ENCODE measurements around the gene CACNA2D1. TPM values are rescaled to one million over a fixed set of nuclear protein-coding genes. Genes with fewer than 3 reads are reported as not detected.

Gene CACNA2D1
- total RNA-seq, 1 experiment from 2014 or later, result 0.27 TPM

GRCh38 chr7:82289889-82290288 lies 153.7 kb downstream of the CACNA2D1 start:
- Histone ChIP-seq H3K9me3 (ENCODE audit: control insufficient read depth in 1 of 2, insufficient read depth in 1 of 2, low read depth in 1 of 2, low read length in 2 of 2) (no peaks in the 10 kb centered on the region), H3K9me2 (ENCODE audit: insufficient read depth) (no peaks in the 10 kb centered on the region), H3K27ac (ENCODE audit: low read depth, low read length) (no peak overlapping the region), H3K9ac (ENCODE audit: low read length) (no peak overlapping the region), H3K4me1 (ENCODE audit: control insufficient read depth in 1 of 2, insufficient read depth in 2 of 2, low read length in 2 of 2) (peaks cover 0 to 7% of the 10 kb centered on the region in 2 experiments; a peak in 2 of 4 replicates), H2AFZ (ENCODE audit: low read depth, low read length, poor library complexity, severe bottlenecking) (no peak overlapping the region), H3K36me3 (ENCODE audit: control insufficient read depth in 1 of 2, insufficient read depth in 2 of 2, low read length in 2 of 2) (no peaks in the 10 kb centered on the region), H3K4me2 (ENCODE audit: low read length) (no peak overlapping the region), H3K4me3 (replicated peaks in 1 of 2; ENCODE audit: low read depth in 1 of 2, low read length in 2 of 2) (no peak overlapping the region), H3K79me2 (ENCODE audit: insufficient read depth, low read length) (no peaks in the 10 kb centered on the region), H4K20me1 (ENCODE audit: insufficient read depth) (no peaks in the 10 kb centered on the region), H3K27me3 (ENCODE audit: insufficient read depth, low read length) (no peaks in the 10 kb centered on the region)
- no TSS peak for BruUV-seq (replicated peaks)
- no peak for DNase-seq (ENCODE audit: low read depth, low spot score)
- ChIA-PET CTCF (no interaction called here), RAD21 (ENCODE audit: low non-redundant PET in 1 of 2, low total read pairs in 2 of 2, uncharacterized antibody in 2 of 2, unreplicated experiment in 2 of 2) (no interaction called here), POLR2A (no interaction called here)
- TF ChIP-seq ATF3 (IDR thresholded peaks at IDR 0.05) (no peak), CTCF (IDR thresholded peaks at IDR 0.05 in 2 of 3, conservative IDR thresholded peaks at IDR 0.05 in 1 of 3; ENCODE audit: borderline replicate concordance in 1 of 3, insufficient read depth in 1 of 3, low read depth in 2 of 3, low read length in 2 of 3) (no peak), SRF (IDR thresholded peaks at IDR 0.05; ENCODE audit: low read depth) (no peak), EZH2 (IDR thresholded peaks at IDR 0.05) (no peak), CBX3 (IDR thresholded peaks at IDR 0.05; ENCODE audit: low read depth) (no peak), ZBTB33 (IDR thresholded peaks at IDR 0.05; ENCODE audit: extremely low read depth, insufficient replicate concordance, low read length) (no peak), REST (IDR thresholded peaks at IDR 0.05; ENCODE audit: low read depth) (no peak), EZH2phosphoT487 (IDR thresholded peaks at IDR 0.05; ENCODE audit: borderline replicate concordance) (no peak), ELF1 (IDR thresholded peaks at IDR 0.05; ENCODE audit: borderline replicate concordance, low read depth) (no peak), YY1 (IDR thresholded peaks at IDR 0.05; ENCODE audit: extremely low read depth, insufficient replicate concordance, low read depth, low read length) (no peak), RAD21 (IDR thresholded peaks at IDR 0.05; ENCODE audit: low read depth) (no peak)
- intact Hi-C loops (cut with micrococcal nuclease), result no loop called here
- no peak for ATAC-seq

Measured in HCT116 (cell line).